PC-3 (cell line): ENCODE measurements around the gene DENND4C.

Source experiments
- EZH2 ChIP-seq: fragments of 300-600 bp; sonication (generic); IDR thresholded peaks from one replicate; pipeline ENCODE4 v1.6.1; 2017; ENCODE audit warnings: antibody characterized with exemption, mild to moderate bottlenecking, low read length; ENCODE audit not compliant: unreplicated experiment
- EZH2phosphoT487 ChIP-seq: fragments of 300-600 bp; sonication (generic); IDR thresholded peaks from 2 replicates; pipeline ENCODE4 v1.6.1; 2018; ENCODE audit warnings: mild to moderate bottlenecking, antibody characterized with exemption, low read length, borderline replicate concordance
- TF ChIP-seq, protein P1 (sequence below): fragments of 300-600 bp; sonication (generic); conservative IDR thresholded peaks from 2 replicates; pipeline ENCODE4 v1.5.1; 2017; ENCODE audit warnings: antibody characterized with exemption, low read depth, mild to moderate bottlenecking, low read length

DNA sequence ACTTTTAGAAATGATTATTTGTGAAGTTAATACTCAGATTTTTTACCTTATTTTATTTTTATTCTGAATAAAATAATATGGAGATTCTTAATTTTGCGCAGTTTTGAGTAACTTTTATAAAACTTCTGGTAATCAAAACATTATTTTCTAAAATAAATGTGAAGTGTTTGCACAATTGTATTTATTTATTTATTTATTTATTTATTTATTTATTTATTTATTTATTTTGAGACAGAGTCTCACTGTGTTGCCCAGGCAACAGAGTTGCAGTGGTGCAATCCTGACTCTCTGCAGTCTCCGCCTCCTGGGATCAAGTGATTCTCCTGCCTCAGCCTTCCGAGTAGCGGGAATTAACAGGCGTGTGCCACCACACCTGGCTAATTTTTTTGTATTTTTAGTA, 76.1 kb downstream of the DENND4C start:
- TF ChIP-seq, protein P1, sequence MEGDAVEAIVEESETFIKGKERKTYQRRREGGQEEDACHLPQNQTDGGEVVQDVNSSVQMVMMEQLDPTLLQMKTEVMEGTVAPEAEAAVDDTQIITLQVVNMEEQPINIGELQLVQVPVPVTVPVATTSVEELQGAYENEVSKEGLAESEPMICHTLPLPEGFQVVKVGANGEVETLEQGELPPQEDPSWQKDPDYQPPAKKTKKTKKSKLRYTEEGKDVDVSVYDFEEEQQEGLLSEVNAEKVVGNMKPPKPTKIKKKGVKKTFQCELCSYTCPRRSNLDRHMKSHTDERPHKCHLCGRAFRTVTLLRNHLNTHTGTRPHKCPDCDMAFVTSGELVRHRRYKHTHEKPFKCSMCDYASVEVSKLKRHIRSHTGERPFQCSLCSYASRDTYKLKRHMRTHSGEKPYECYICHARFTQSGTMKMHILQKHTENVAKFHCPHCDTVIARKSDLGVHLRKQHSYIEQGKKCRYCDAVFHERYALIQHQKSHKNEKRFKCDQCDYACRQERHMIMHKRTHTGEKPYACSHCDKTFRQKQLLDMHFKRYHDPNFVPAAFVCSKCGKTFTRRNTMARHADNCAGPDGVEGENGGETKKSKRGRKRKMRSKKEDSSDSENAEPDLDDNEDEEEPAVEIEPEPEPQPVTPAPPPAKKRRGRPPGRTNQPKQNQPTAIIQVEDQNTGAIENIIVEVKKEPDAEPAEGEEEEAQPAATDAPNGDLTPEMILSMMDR = no peak
- no peak for TF ChIP-seq EZH2
- TF ChIP-seq EZH2phosphoT487 = no peak
